CD4-positive, CD25-positive, alpha-beta regulatory T cell (primary cell): ENCODE results near the gene CTNNA1. TPM values are rescaled to one million over a fixed set of nuclear protein-coding genes. Genes with fewer than 3 reads are reported as not detected.

Experiments
- ATAC-seq, 2 donors: fragments of 150-1000 bp; cut with Tn5 transposase; one replicate each; pipeline ENCODE4 v1.10.0; 2021; ENCODE audit warnings: low read depth in 2 of 2, moderate number of reproducible peaks in 2 of 2, moderate library complexity in 1 of 2
- DNase-seq, 3 donors: peaks; one replicate each; pipeline versions ENCODE4 v3.0.0 to v3.0.0-alpha.2; 2012 to 2022; ENCODE audit warnings: mixed read lengths in 1 of 3
- H3K27ac ChIP-seq: one replicate; pipeline ENCODE4 v1.7.0; 2013; ENCODE audit warnings: mild to moderate bottlenecking, low read length; ENCODE audit not compliant: insufficient read depth, poor library complexity, severe bottlenecking
- H3K27me3 ChIP-seq: one replicate; pipeline ENCODE4 v1.7.0; 2013; ENCODE audit warnings: low read length; ENCODE audit not compliant: control insufficient read depth, insufficient read depth
- H3K36me3 ChIP-seq: one replicate; pipeline ENCODE4 v1.7.0; 2013; ENCODE audit warnings: mild to moderate bottlenecking, low read length, moderate library complexity; ENCODE audit not compliant: control insufficient read depth, insufficient read depth
- H3K4me1 ChIP-seq: 2 replicates; pipeline ENCODE4 v1.7.0; 2013; ENCODE audit warnings: mild to moderate bottlenecking, low read length; ENCODE audit not compliant: insufficient read depth, control insufficient read depth, poor library complexity, severe bottlenecking
- H3K4me3 ChIP-seq: one replicate; pipeline ENCODE4 v1.7.0; 2013; ENCODE audit warnings: low read depth, mild to moderate bottlenecking, low read length, moderate library complexity
- H3K9me3 ChIP-seq, 2 experiments: 1 replicate in 1 of 2; 2 replicates in 1 of 2; pipeline ENCODE4 v1.7.0; 2013; ENCODE audit warnings: low read length in 2 of 2, mild to moderate bottlenecking in 1 of 2, moderate library complexity in 1 of 2; ENCODE audit not compliant: control insufficient read depth in 2 of 2
- H3K27ac Mint-ChIP-seq, 3 donors: one replicate each; pipeline ENCODE4 v1.8.0; 2020 to 2022; ENCODE audit warnings: mild to moderate bottlenecking in 3 of 3, mixed read lengths in 3 of 3, moderate library complexity in 2 of 3
- H3K27me3 Mint-ChIP-seq: one replicate; pipeline ENCODE4 v1.8.0; 2022; ENCODE audit warnings: mild to moderate bottlenecking, mixed read lengths
- H3K36me3 Mint-ChIP-seq: one replicate; pipeline ENCODE4 v1.8.0; 2020; ENCODE audit warnings: mixed read lengths
- H3K4me1 Mint-ChIP-seq, 4 donors: one replicate each; pipeline ENCODE4 v1.8.0; 2020 to 2022; ENCODE audit warnings: mixed read lengths in 4 of 4, mild to moderate bottlenecking in 1 of 4
- H3K4me3 Mint-ChIP-seq, 4 donors: one replicate each; pipeline ENCODE4 v1.8.0; 2020 to 2022; ENCODE audit warnings: mild to moderate bottlenecking in 4 of 4, mixed read lengths in 4 of 4, moderate library complexity in 3 of 4
- H3K9me3 Mint-ChIP-seq, 7 donors: one replicate each; pipeline ENCODE4 v1.8.0; 2020 to 2022; ENCODE audit warnings: mixed read lengths in 7 of 7, mild to moderate bottlenecking in 3 of 7, moderate library complexity in 2 of 7
- polyA plus RNA-seq, 4 donors: library from polyadenylated mRNA; unstranded; fragments of 300-500 nt; fragmentation: Illumina TruSeq; gene quantifications; one replicate each; pipeline ENCODE4 v1.2.3, GENCODE V29; 2021
- total RNA-seq: library from RNA; stranded (reverse); gene quantifications from one replicate; pipeline ENCODE4 v1.2.3, GENCODE V29; 2022

The CTNNA1 gene
- total and polyA plus RNA-seq, 5 donors from 2014 or later = 8.9 to 48.6 (median 13.5) TPM

DNA sequence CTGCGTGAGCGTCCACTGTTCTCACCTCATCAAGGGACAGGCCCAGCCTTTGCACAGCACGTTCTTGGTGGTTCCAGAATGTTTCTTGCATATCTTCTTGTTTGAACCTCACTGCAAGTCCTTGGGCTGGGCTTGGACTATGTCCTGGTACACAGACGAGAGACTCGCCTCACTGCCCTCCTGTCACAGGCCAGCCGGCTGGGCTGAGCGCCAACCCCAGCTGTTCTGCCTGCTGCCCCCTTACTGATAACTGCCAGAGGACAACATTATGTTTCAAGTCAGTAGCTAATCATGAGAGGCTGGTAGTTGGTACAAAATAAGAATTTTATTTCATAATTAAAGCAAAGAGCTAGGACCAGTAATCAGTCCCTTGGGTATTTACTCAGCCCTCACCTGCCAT, 174.8 kb downstream of the CTNNA1 start:
- H3K27ac ChIP-seq = no peak overlapping the region
- no peaks in the 10 kb centered on the region for H3K4me1 Mint-ChIP-seq
- DNase-seq (no peak), ATAC-seq (no peak)
- peaks cover 27% of the 10 kb centered on the region for H3K36me3 Mint-ChIP-seq
- no peak overlapping the region for H3K4me3 Mint-ChIP-seq
- no peak overlapping the region for H3K4me3 ChIP-seq
- H3K9me3 ChIP-seq = no peaks in the 10 kb centered on the region
- no peaks in the 10 kb centered on the region for H3K27me3 ChIP-seq
- H3K27me3 Mint-ChIP-seq = no peaks in the 10 kb centered on the region
- no peak overlapping the region for H3K27ac Mint-ChIP-seq
- no peaks in the 10 kb centered on the region for H3K4me1 ChIP-seq
- H3K9me3 Mint-ChIP-seq = no peaks in the 10 kb centered on the region
- peaks cover 47% of the 10 kb centered on the region for H3K36me3 ChIP-seq

DNA sequence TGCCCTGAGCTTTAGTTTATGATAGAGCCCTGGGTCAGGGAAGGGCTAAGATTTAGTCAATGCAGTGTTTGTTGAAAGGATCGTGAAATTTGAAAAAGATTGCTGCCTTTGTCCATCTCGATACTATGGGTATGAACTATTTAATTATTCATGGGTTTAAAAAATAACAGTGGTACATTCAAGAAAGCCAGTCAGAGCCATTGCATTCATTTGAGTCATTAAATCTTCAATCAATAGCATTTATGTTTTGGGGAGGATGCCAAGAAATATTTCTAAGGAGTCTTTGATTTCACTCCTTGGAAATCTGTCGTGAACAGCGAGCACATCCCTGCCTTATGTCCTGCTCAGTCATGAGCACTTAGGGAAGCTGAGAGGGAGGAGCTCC, 176.3 kb downstream of the CTNNA1 start:
- no peak for ATAC-seq
- H3K9me3 ChIP-seq = no peaks in the 10 kb centered on the region
- H3K27me3 Mint-ChIP-seq = no peaks in the 10 kb centered on the region
- DNase-seq = no peak
- H3K4me3 Mint-ChIP-seq = no peak overlapping the region
- no peak overlapping the region for H3K4me3 ChIP-seq
- H3K27ac ChIP-seq = no peak overlapping the region
- no peak overlapping the region for H3K27ac Mint-ChIP-seq
- peaks cover 26% of the 10 kb centered on the region for H3K36me3 Mint-ChIP-seq
- no peaks in the 10 kb centered on the region for H3K4me1 ChIP-seq
- no peaks in the 10 kb centered on the region for H3K27me3 ChIP-seq
- peaks cover 55% of the 10 kb centered on the region for H3K36me3 ChIP-seq
- no peaks in the 10 kb centered on the region for H3K4me1 Mint-ChIP-seq
- H3K9me3 Mint-ChIP-seq = no peaks in the 10 kb centered on the region

DNA sequence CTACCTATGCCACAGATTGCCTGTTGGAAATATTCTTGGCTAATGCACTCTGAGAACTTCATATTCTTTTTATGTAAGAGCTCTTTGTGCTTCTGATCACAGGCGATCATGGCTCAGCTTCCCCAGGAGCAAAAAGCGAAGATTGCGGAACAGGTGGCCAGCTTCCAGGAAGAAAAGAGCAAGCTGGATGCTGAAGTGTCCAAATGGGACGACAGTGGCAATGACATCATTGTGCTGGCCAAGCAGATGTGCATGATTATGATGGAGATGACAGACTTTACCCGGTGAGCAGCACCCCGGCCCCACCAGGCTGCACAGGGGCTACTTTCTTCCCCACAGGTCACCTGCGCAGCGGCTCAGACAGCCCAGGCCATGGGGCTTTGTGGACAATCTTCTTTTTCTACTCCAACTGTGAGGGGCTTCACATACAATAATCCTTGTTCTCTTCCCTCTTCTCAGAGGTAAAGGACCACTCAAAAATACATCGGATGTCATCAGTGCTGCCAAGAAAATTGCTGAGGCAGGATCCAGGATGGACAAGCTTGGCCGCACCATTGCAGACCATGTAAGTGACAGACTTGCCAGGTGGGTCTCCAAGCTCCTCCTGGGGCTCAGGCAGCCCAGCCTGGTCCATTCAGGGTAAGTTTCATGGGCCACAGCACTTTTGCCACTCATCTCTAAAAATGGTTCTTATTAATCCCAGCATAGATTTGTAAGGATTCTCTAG, 177.3 kb downstream of the CTNNA1 start:
- no peaks in the 10 kb centered on the region for H3K27me3 ChIP-seq
- Mint-ChIP-seq H3K36me3 (peaks cover 30% of the 10 kb centered on the region), H3K27me3 (no peaks in the 10 kb centered on the region), H3K4me3 (no peak overlapping the region), H3K4me1 (no peaks in the 10 kb centered on the region), H3K9me3 (no peaks in the 10 kb centered on the region), H3K27ac (peak overlapping the region in 1 of 3 donors; percentile 47)
- peaks cover 46% of the 10 kb centered on the region for H3K36me3 ChIP-seq
- DNase-seq (no peak), ATAC-seq (no peak)
- H3K4me3 ChIP-seq = no peak overlapping the region
- no peaks in the 10 kb centered on the region for H3K4me1 ChIP-seq
- H3K9me3 ChIP-seq = no peaks in the 10 kb centered on the region
- H3K27ac ChIP-seq = no peak overlapping the region

DNA sequence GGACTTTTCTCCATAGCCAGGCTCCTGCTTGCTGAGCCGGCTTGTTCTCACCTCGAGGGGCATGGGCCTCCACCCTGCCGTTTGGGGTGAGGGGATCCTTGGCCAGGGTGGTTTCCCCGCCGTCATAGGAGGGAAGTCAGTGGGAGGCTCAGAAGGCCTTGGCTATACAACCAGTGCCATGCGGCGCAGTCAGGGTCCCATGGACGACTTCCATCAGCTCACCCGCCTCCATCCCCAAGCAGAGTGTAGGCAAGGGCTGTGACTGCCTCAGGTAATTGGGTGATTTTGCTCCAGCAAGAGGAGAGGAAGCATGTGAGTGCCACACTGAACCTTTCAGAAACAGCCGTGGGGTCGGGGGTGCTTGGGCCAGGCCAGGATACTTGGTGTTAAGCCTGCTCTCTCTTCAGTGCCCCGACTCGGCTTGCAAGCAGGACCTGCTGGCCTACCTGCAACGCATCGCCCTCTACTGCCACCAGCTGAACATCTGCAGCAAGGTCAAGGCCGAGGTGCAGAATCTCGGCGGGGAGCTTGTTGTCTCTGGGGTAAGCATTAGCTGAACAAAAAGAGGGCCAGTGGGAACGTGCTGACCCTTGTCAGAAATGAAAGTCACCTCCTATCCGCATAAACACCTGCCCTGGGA, 179.1 kb downstream of the CTNNA1 start:
- Mint-ChIP-seq H3K36me3 (peaks cover 22% of the 10 kb centered on the region), H3K27ac (peak overlapping the region in 1 of 3 donors; percentile 46), H3K27me3 (no peaks in the 10 kb centered on the region), H3K4me3 (no peak overlapping the region), H3K9me3 (no peaks in the 10 kb centered on the region), H3K4me1 (no peaks in the 10 kb centered on the region)
- no peaks in the 10 kb centered on the region for H3K27me3 ChIP-seq
- no peak overlapping the region for H3K4me3 ChIP-seq
- H3K36me3 ChIP-seq = peaks cover 39% of the 10 kb centered on the region
- peak in 1 of 3 donors; percentile 27 for DNase-seq
- ATAC-seq = no peak
- H3K27ac ChIP-seq = no peak overlapping the region
- H3K4me1 ChIP-seq = no peaks in the 10 kb centered on the region
- H3K9me3 ChIP-seq = no peaks in the 10 kb centered on the region

DNA sequence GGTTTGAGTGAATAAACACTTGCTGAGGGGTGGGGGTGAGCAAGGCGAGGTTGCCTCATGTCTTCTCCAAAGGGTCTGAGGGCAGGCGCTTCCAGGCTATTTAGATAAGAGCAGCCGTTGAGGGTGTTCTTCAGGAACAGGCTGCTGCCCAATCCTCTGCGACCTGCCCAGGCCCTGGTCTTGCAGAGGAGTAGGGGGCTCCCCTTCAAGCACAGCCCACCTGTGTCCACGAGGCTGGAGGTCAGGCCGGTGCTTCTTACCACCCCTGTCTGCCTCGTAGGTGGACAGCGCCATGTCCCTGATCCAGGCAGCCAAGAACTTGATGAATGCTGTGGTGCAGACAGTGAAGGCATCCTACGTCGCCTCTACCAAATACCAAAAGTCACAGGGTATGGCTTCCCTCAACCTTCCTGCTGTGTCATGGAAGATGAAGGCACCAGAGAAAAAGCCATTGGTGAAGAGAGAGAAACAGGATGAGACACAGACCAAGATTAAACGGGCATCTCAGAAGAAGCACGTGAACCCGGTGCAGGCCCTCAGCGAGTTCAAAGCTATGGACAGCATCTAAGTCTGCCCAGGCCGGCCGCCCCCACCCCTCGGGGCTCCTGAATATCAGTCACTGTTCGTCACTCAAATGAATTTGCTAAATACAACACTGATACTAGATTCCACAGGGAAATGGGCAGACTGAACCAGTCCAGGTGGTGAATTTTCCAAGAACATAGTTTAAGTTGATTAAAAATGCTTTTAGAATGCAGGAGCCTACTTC, 180.5 kb downstream of the CTNNA1 start:
- Histone ChIP-seq H3K27ac (no peak overlapping the region), H3K9me3 (no peaks in the 10 kb centered on the region), H3K4me3 (no peak overlapping the region), H3K27me3 (no peaks in the 10 kb centered on the region), H3K36me3 (peaks cover 36% of the 10 kb centered on the region), H3K4me1 (no peaks in the 10 kb centered on the region)
- H3K4me1 Mint-ChIP-seq = peaks cover 0 to 1% (median 0%) of the 10 kb centered on the region in 4 donors
- DNase-seq (no peak), ATAC-seq (no peak)
- peak overlapping the region; percentile 55 to 83 (median 71) for H3K27ac Mint-ChIP-seq
- no peak overlapping the region for H3K4me3 Mint-ChIP-seq
- no peaks in the 10 kb centered on the region for H3K27me3 Mint-ChIP-seq
- peaks cover 0 to 2% (median 0%) of the 10 kb centered on the region in 7 donors for H3K9me3 Mint-ChIP-seq
- peaks cover 19% of the 10 kb centered on the region for H3K36me3 Mint-ChIP-seq

DNA sequence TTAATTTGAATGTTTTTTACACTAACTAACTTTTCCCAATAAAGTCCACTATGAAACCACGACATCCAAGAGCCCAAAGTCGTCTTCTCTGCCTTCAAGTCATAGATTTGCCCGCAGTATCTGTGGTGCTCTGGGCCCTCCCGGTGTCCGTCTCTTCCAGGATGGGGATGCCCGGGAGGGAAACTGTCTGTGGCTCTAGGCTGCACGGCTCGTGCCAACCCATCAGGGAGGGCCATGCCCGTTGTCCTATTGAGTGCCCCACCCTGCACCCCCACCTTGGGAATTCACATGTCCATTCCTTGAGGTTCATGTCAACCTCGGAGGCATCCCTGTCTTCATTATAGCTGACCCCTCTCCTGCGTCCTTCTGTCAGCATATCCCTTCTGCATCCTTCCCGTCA, 181.7 kb downstream of the CTNNA1 start:
- H3K27ac ChIP-seq = no peak overlapping the region
- no peaks in the 10 kb centered on the region for H3K4me1 ChIP-seq
- Mint-ChIP-seq H3K4me1 (peaks cover 0 to 2% (median 0%) of the 10 kb centered on the region in 4 donors), H3K27ac (peak overlapping the region in 2 of 3 donors; percentile 71 to 82), H3K27me3 (no peaks in the 10 kb centered on the region), H3K9me3 (peaks cover 0 to 2% (median 0%) of the 10 kb centered on the region in 7 donors), H3K36me3 (peaks cover 19% of the 10 kb centered on the region), H3K4me3 (no peak overlapping the region)
- peaks cover 30% of the 10 kb centered on the region for H3K36me3 ChIP-seq
- no peaks in the 10 kb centered on the region for H3K27me3 ChIP-seq
- DNase-seq (no peak), ATAC-seq (no peak)
- no peaks in the 10 kb centered on the region for H3K9me3 ChIP-seq
- no peak overlapping the region for H3K4me3 ChIP-seq

DNA sequence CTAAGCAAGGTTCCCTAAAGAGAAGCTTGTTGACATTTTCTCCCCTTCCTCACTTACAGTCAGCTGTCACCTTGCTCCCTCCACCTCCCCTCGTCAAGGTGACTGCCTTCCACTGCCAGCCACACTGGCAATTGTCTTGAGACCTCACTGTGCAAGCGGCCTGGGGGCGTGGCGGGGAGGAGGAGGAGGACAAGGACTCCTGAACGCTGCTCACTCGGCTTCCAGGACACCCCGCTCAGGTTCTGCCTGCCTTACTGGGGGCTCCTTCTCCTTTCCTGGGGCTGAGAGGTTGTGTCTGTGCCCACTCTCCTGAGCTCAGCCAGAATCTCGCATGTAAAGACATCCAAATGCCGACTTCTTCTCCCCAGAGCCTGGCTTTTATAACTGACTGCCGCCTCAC, 182.2 kb downstream of the CTNNA1 start:
- no peak for DNase-seq
- Histone ChIP-seq H3K4me1 (no peaks in the 10 kb centered on the region), H3K36me3 (peaks cover 25% of the 10 kb centered on the region), H3K27ac (no peak overlapping the region), H3K27me3 (no peaks in the 10 kb centered on the region), H3K4me3 (no peak overlapping the region), H3K9me3 (no peaks in the 10 kb centered on the region)
- Mint-ChIP-seq H3K9me3 (peaks cover 0 to 2% (median 0%) of the 10 kb centered on the region in 7 donors), H3K4me3 (no peak overlapping the region), H3K36me3 (peaks cover 21% of the 10 kb centered on the region), H3K27ac (peak overlapping the region in 1 of 3 donors; percentile 34), H3K27me3 (no peaks in the 10 kb centered on the region), H3K4me1 (peaks cover 0 to 2% (median 0%) of the 10 kb centered on the region in 4 donors)
- ATAC-seq = no peak
